K562 (cell line): ENCODE measurements around the gene FAM25A.

Experiments used
- BRD9 ChIP-seq: fragments of 450-650 bp; IDR thresholded peaks from 2 replicates; pipeline ENCODE4 v1.6.1; 2018; ENCODE audit warnings: low read depth; ENCODE audit not compliant: partially characterized antibody
- BRF1 ChIP-seq: IDR thresholded peaks from 3 replicates; pipeline ENCODE4 v1.6.1; 2011; ENCODE audit warnings: borderline replicate concordance, mild to moderate bottlenecking; ENCODE audit not compliant: insufficient read length; ENCODE audit errors: extremely low read depth
- CBX5 ChIP-seq: IDR thresholded peaks from 2 replicates; pipeline ENCODE4 v1.6.1; 2014; ENCODE audit warnings: low read depth, borderline replicate concordance
- NKRF ChIP-seq: fragments of 450-650 bp; IDR thresholded peaks from 2 replicates; pipeline ENCODE4 v1.6.1; 2016; ENCODE audit warnings: borderline replicate concordance
- TAF1 ChIP-seq: IDR thresholded peaks from 2 replicates; pipeline ENCODE4 v1.6.1; 2011; ENCODE audit warnings: mild to moderate bottlenecking, low read length, moderate library complexity; ENCODE audit not compliant: insufficient read depth, control insufficient read depth, severe bottlenecking; ENCODE audit errors: extremely low read depth
- VEZF1 ChIP-seq: fragments of 200-800 bp; sonication (Bioruptor generic); IDR thresholded peaks from 2 replicates; pipeline ENCODE4 v1.6.1; 2017; ENCODE audit warnings: missing genetic modification characterization, missing compliant biosample characterization
- ZNF639 ChIP-seq, 2 experiments: fragments of 200-800 bp in 1 of 2; sonication (Bioruptor generic) in 1 of 2; sonication (generic) in 1 of 2; formaldehyde crosslinking in 1 of 2; IDR thresholded peaks in 1 of 2; conservative IDR thresholded peaks in 1 of 2; 2 replicates each; pipeline versions ENCODE4 v1.5.0 to v1.6.1; 2016 to 2020; ENCODE audit warnings: missing compliant biosample characterization in 1 of 2, missing genetic modification characterization in 1 of 2, missing genetic modification reagents in 1 of 2
- ZNF740 ChIP-seq, 3 experiments: fragments of 200-800 bp in 1 of 3; sonication (Bioruptor generic) in 1 of 3; sonication (generic) in 1 of 3; formaldehyde crosslinking in 1 of 3; IDR thresholded peaks; 2 replicates each; pipeline versions ENCODE4 v1.6.1 to v1.8.0; 2016 to 2022; ENCODE audit warnings: mild to moderate bottlenecking in 2 of 3, missing compliant biosample characterization in 2 of 3, missing genetic modification characterization in 2 of 3, missing genetic modification reagents in 1 of 3

- TF ChIP-seq VEZF1 (CRISPR knock-in tag) (no peak), TAF1 (no peak), NKRF (no peak), ZNF639 (CRISPR knock-in tag; conservative IDR thresholded peaks at IDR 0.05 in 1 of 2, IDR thresholded peaks at IDR 0.05 in 1 of 2) (no peak), BRD9 (no peak), BRF1 (no peak), ZNF740 (CRISPR knock-in tag; IDR thresholded peaks at IDR 0.05) (no peak), ZNF740 (tag; IDR thresholded peaks at IDR 0.05) (no peak), CBX5 (no peak)
Observed at GRCh38 chr10:87066178-87066577, 46.1 kb downstream of the FAM25A start.
